B cell (primary cell): Measurements from ENCODE around the gene ADCY1. TPM values are rescaled to one million over a fixed set of nuclear protein-coding genes. Genes with fewer than 3 reads are reported as not detected.

Experiments used
- ATAC-seq: fragments of 200-7000 bp; cut with Tn5 transposase; one replicate; pipeline ENCODE4 v1.10.0; 2021; ENCODE audit warnings: low read depth, mild to moderate bottlenecking, moderate number of reproducible peaks, moderate library complexity
- CTCF ChIA-PET: fragments of 350-600 bp; sonication (Branson Sonifier 250); formaldehyde crosslinking; loops from one replicate; lab custom pipeline; 2021; ENCODE audit warnings: antibody characterized with exemption, inconsistent platforms; lab: Charles Lee
- POLR2A ChIA-PET: fragments of 350-600 bp; sonication (Branson Sonifier 250); formaldehyde crosslinking; loops from one replicate; lab custom pipeline; 2021; ENCODE audit warnings: antibody characterized with exemption; lab: Charles Lee
- DNase-seq: peaks from one replicate; pipeline ENCODE4 v3.0.0; 2013
- H2AFZ ChIP-seq: 2 replicates; pipeline ENCODE4 v1.6.1; 2012; ENCODE audit warnings: mild to moderate bottlenecking, low read depth, low read length; ENCODE audit not compliant: insufficient read depth, poor library complexity, severe bottlenecking
- H3K27ac ChIP-seq, 2 donors: 1 replicate in 1 of 2; 2 replicates in 1 of 2; pipeline ENCODE4 v1.5.1; 2012 to 2013; ENCODE audit warnings: low read length in 2 of 2, mild to moderate bottlenecking in 2 of 2, moderate library complexity in 1 of 2
- H3K27me3 ChIP-seq, 4 experiments: fragments of 200-600 bp in 1 of 4; sonication (generic) in 1 of 4; replicated peaks in 1 of 4; 1 replicate in 2 of 4; 2 replicates in 2 of 4; pipeline versions ENCODE4 v1.6.1 to v1.7.0; 2013 to 2016; ENCODE audit warnings: low read length in 3 of 4, mild to moderate bottlenecking in 2 of 4, mixed read lengths in 1 of 4, moderate library complexity in 1 of 4; ENCODE audit not compliant: insufficient read depth in 4 of 4, control insufficient read depth in 3 of 4; ENCODE audit errors: control extremely low read depth in 1 of 4
- H3K36me3 ChIP-seq, 2 experiments: replicated peaks in 1 of 2; 1 replicate in 1 of 2; 2 replicates in 1 of 2; pipeline versions ENCODE4 v1.6.1 to v1.7.1; 2013; ENCODE audit warnings: low read length in 1 of 2; ENCODE audit not compliant: insufficient read depth in 2 of 2, control insufficient read depth in 1 of 2; ENCODE audit errors: control extremely low read depth in 1 of 2, extremely low read depth in 1 of 2
- H3K4me1 ChIP-seq, 2 donors: fragments of 200-600 bp in 1 of 2; sonication (generic) in 1 of 2; 1 replicate in 1 of 2; 2 replicates in 1 of 2; pipeline versions ENCODE4 v1.5.1 to v1.6.1; 2013 to 2017; ENCODE audit warnings: low read length in 2 of 2; ENCODE audit not compliant: control insufficient read depth in 2 of 2, insufficient read depth in 2 of 2
- H3K4me2 ChIP-seq: replicated peaks from 2 replicates; pipeline ENCODE3; 2012; ENCODE audit warnings: mild to moderate bottlenecking, low read depth, low read length; ENCODE audit not compliant: poor library complexity, severe bottlenecking
- H3K4me3 ChIP-seq, 5 experiments: fragments of 200-600 bp in 1 of 5; sonication (generic) in 1 of 5; 1 replicate in 3 of 5; 2 replicates in 2 of 5; pipeline versions ENCODE4 v1.5.1 to v1.7.0; 2011 to 2016; ENCODE audit warnings: low read length in 4 of 5, mild to moderate bottlenecking in 4 of 5, low read depth in 2 of 5, control low read depth in 1 of 5, moderate library complexity in 1 of 5; ENCODE audit not compliant: insufficient read depth in 1 of 5; ENCODE audit errors: control extremely low read depth in 1 of 5, extremely low read depth in 1 of 5
- H3K79me2 ChIP-seq: fragments of 200-600 bp; sonication (generic); one replicate; pipeline ENCODE4 v1.6.0; 2016; ENCODE audit warnings: low read length; ENCODE audit not compliant: control insufficient read depth, insufficient read depth
- H3K9ac ChIP-seq: fragments of 200-600 bp; sonication (generic); 2 replicates; pipeline ENCODE4 v1.6.1; 2017; ENCODE audit warnings: mild to moderate bottlenecking, low read length, moderate library complexity
- H3K9me3 ChIP-seq, 3 donors: one replicate each; pipeline versions ENCODE4 v1.6.1 to v1.7.1; 2013; ENCODE audit warnings: low read length in 2 of 3; ENCODE audit not compliant: control insufficient read depth in 2 of 3, insufficient read depth in 1 of 3; ENCODE audit errors: control extremely low read depth in 1 of 3
- H4K20me1 ChIP-seq: 2 replicates; pipeline ENCODE4 v1.6.0; 2012; ENCODE audit warnings: mild to moderate bottlenecking, low read length; ENCODE audit not compliant: insufficient read depth, control insufficient read depth, poor library complexity, severe bottlenecking
- H3K27ac Mint-ChIP-seq: one replicate; pipeline ENCODE4 v1.8.0; 2021; ENCODE audit warnings: mixed read lengths
- H3K27me3 Mint-ChIP-seq: one replicate; pipeline ENCODE4 v1.8.0; 2021; ENCODE audit warnings: mixed read lengths
- H3K4me1 Mint-ChIP-seq: one replicate; pipeline ENCODE4 v1.8.0; 2021; ENCODE audit warnings: mixed read lengths
- H3K4me3 Mint-ChIP-seq: one replicate; pipeline ENCODE4 v1.8.0; 2021; ENCODE audit warnings: mixed read lengths
- H3K9me3 Mint-ChIP-seq: one replicate; pipeline ENCODE4 v1.8.0; 2022; ENCODE audit warnings: mixed read lengths; ENCODE audit not compliant: insufficient read depth
- EZH2 ChIP-seq: IDR thresholded peaks from 2 replicates; pipeline ENCODE4 v1.6.1; 2012; ENCODE audit warnings: borderline replicate concordance, low read depth, mild to moderate bottlenecking, moderate library complexity, low read length; ENCODE audit not compliant: insufficient read depth, poor library complexity, severe bottlenecking
- WGBS: methylation state at CpG from one replicate; pipeline ENCODE4 v1.1.5; 2013; ENCODE audit warnings: missing lambda C conversion rate; ENCODE audit not compliant: insufficient coverage; 5-methylcytosine and 5-hydroxymethylcytosine counted together
- intact Hi-C: fragments of 100-400 bp; cut with micrococcal nuclease; formaldehyde crosslinking; loops from one replicate; pipeline ENCODE4 v1.10.0; 2022
- polyA plus RNA-seq: library from polyadenylated mRNA; depleted of rRNA; stranded (reverse); fragments of >200 nt; gene quantifications from 2 replicates; pipeline ENCODE4 v1.2.3, GENCODE V29; 2012
- total RNA-seq, 2 donors: library from RNA; stranded (reverse); fragments of 120-200 nt in 1 of 2; gene quantifications; 1 replicate in 1 of 2; 2 replicates in 1 of 2; pipeline versions ENCODE4 v1.2.3 to v1.2.4, GENCODE V29; 2013 to 2022
- TF ChIP-seq, protein P1 (sequence below): fragments of 200-600 bp; IDR thresholded peaks from one replicate; pipeline ENCODE4 v1.8.0; 2022; ENCODE audit warnings: antibody characterized with exemption, mild to moderate bottlenecking

ADCY1 gene
- total and polyA plus RNA-seq, 2 donors (not counting 1 experiment from before 2014, with no cell fraction given): 0.05 to 0.12 TPM

DNA sequence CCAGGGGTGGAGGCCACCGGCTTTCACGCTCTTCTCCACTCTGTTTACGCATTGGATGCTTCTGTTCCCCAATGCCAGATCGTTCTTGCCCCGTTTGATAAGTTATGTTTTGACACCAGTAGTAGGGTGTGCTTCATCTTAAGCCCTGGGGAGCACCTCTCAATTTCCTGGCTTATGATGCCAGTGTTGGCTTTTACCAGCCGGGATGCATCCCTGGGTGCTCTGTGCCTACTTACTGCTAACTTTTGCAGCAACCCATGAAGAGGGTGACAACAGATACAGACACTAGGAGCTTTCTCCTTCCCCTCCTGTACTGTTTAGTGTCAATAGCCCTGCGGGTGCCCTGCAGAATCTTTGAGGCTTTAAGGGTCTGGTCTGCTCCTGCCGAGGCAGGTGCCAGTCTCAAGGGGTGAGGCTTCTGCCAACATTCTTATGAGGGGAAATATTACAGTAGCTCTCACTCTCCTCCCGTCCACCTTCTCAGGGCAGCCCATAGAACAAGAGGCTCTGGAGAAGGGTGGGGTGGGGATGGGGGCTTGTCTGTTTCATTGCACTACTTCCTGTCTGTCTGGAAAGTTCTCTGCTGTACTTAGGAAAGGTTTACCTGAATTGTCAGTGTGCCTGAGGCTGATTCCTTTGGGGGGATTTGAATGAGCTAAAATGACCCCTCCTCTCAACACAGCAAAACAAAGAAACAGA lies 23.3 kb downstream of the ADCY1 start:
- no peak for TF ChIP-seq EZH2
- TF ChIP-seq, protein P1, sequence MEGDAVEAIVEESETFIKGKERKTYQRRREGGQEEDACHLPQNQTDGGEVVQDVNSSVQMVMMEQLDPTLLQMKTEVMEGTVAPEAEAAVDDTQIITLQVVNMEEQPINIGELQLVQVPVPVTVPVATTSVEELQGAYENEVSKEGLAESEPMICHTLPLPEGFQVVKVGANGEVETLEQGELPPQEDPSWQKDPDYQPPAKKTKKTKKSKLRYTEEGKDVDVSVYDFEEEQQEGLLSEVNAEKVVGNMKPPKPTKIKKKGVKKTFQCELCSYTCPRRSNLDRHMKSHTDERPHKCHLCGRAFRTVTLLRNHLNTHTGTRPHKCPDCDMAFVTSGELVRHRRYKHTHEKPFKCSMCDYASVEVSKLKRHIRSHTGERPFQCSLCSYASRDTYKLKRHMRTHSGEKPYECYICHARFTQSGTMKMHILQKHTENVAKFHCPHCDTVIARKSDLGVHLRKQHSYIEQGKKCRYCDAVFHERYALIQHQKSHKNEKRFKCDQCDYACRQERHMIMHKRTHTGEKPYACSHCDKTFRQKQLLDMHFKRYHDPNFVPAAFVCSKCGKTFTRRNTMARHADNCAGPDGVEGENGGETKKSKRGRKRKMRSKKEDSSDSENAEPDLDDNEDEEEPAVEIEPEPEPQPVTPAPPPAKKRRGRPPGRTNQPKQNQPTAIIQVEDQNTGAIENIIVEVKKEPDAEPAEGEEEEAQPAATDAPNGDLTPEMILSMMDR: no peak
- Mint-ChIP-seq H3K27ac (no peak overlapping the region), H3K9me3 (no peaks in the 10 kb centered on the region), H3K4me3 (no peak overlapping the region), H3K4me1 (no peaks in the 10 kb centered on the region), H3K27me3 (no peaks in the 10 kb centered on the region)
- POLR2A ChIA-PET: no interaction called here
- intact Hi-C loops: no loop called here
- Histone ChIP-seq H3K79me2 (no peaks in the 10 kb centered on the region), H3K9me3 (no peaks in the 10 kb centered on the region), H3K27me3 (no peaks in the 10 kb centered on the region), H2AFZ (no peak overlapping the region), H3K4me3 (no peak overlapping the region), H3K36me3 (no peaks in the 10 kb centered on the region), H3K4me2 (no peak overlapping the region), H4K20me1 (no peaks in the 10 kb centered on the region), H3K9ac (no peak overlapping the region), H3K27ac (no peak overlapping the region), H3K4me1 (no peaks in the 10 kb centered on the region)
- 86% methylated on average over 6 of the region's 9 CpGs for WGBS
- ATAC-seq (no peak), DNase-seq (no peak)
- CTCF ChIA-PET: no interaction called here

DNA sequence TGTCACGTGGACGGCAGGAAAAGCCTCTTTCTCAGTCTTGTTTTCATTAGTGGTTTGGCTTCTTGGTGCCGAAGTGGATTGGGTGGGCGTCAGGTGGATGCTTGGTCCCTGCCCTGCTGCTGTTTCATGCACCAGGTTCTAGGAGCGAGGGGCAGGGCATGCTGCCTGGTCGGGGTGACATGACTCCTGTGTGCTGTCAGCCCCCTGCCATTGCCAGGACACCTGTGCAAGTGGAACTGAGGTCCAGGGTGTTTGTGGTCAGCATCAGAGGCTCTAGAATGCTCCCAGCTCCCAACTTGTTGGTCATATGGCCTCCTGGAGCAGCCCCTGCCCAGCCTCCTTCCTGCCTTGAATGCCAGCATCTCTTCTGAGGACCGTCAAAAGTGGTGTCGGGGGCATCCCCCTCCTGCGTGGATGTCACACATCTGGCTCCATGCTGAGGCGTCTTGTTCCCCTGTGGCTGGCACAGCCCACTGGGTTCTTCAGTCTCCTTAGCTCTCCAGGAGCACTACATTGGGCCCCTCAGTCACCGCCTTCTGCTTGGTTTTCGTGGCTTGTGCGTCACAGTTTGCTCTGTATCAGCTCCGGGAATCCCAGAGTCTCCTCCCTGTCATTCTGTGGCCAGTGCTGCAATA lies 24.8 kb downstream of the ADCY1 start:
- H3K4me3 Mint-ChIP-seq: no peak overlapping the region
- H2AFZ ChIP-seq: no peak overlapping the region
- no peak overlapping the region for H3K9ac ChIP-seq
- no peak overlapping the region for H3K4me2 ChIP-seq
- no peaks in the 10 kb centered on the region for H3K27me3 ChIP-seq
- no peaks in the 10 kb centered on the region for H3K4me1 ChIP-seq
- no peaks in the 10 kb centered on the region for H3K36me3 ChIP-seq
- intact Hi-C loops: no loop called here
- H3K9me3 Mint-ChIP-seq: no peaks in the 10 kb centered on the region
- DNase-seq (no peak), ATAC-seq (no peak)
- no peak overlapping the region for H3K27ac Mint-ChIP-seq
- CTCF ChIA-PET: no interaction called here
- H3K4me3 ChIP-seq: no peak overlapping the region
- 89% methylated on average over 12 of the region's 14 CpGs for WGBS
- no peaks in the 10 kb centered on the region for H3K79me2 ChIP-seq
- H3K27ac ChIP-seq: no peak overlapping the region
- TF ChIP-seq EZH2: no peak
- TF ChIP-seq, protein P1: no peak
- H3K27me3 Mint-ChIP-seq: no peaks in the 10 kb centered on the region
- no peaks in the 10 kb centered on the region for H3K4me1 Mint-ChIP-seq
- POLR2A ChIA-PET: no interaction called here
- H3K9me3 ChIP-seq: no peaks in the 10 kb centered on the region
- no peaks in the 10 kb centered on the region for H4K20me1 ChIP-seq
